ENCODE results near the gene TAF5L. TPM values are rescaled to one million over a fixed set of nuclear protein-coding genes. Genes with fewer than 3 reads are reported as not detected.

Gene TAF5L
- total and polyA plus RNA-seq, 2 of the 8 experiments (the other 6 are each of a cell fraction or from before 2014, with no cell fraction given) = 17.7 to 23.3 TPM

GRCh38 chr1:229619614-229620013 is 6.3 kb downstream of the TAF5L start (continued):
- TF ChIP-seq NANOG (IDR thresholded peaks at IDR 0.05; ENCODE audit: insufficient read depth, low read depth, low read length, poor library complexity, severe bottlenecking) = no peak
